Muscle of back (tissue), 11 donors: ENCODE measurements around the gene CLTCL1. TPM values are rescaled to one million over a fixed set of nuclear protein-coding genes. Genes with fewer than 3 reads are reported as not detected.
"Not testable (repeated sequence)": the region's sequence is repeated elsewhere in the genome, so short reads cannot be mapped to it uniquely, and the experiment has no call there.

Experiments used
- DNase-seq, 3 donors: peaks; one replicate each; pipeline versions ENCODE4 v3.0.0 to v3.0.0-alpha.2; 2013
- polyA plus RNA-seq, 10 donors: library from polyadenylated mRNA; unstranded; fragments of 120-200 nt; gene quantifications; one replicate each; pipeline ENCODE4 v1.2.1, GENCODE V29; 2013; ENCODE audit not compliant: insufficient read length in 10 of 10

The CLTCL1 gene
- polyA plus RNA-seq, 10 donors: 11.6 to 27.6 (median 18.6) TPM

DNA sequence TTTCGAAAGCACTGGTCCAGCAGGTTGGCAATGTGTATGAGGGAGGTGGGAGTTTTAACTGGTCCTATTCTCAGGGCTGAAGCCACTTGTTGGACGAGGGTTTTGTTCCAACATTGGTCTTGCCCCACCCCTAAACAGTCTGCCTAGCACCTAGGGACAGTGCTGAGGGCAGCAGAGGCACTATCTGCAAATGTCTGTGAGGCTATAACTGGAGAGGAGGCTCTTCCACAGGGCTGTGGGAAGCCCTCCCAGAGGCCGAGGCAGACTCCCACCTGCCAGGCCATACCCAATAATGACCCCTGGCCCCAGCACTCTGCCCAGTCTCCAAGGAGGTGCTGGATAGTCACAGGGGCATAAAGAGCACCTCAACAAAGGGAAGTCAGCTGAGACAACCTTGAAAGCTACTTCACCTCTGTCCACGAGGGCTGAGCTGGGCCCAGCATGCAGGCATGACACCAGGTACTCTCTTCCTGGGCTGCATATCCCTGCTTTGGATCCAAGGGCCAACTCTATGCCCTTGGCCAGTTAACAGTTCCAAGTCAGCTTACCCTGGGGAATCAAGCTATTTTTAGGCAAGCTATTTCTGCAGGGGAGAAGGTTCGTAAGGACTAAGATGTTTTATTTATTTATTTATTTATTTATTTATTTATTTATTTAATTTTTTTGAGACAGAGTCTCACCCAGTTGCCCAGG is 72.8 kb downstream of the CLTCL1 start:
- DNase-seq: no peak

DNA sequence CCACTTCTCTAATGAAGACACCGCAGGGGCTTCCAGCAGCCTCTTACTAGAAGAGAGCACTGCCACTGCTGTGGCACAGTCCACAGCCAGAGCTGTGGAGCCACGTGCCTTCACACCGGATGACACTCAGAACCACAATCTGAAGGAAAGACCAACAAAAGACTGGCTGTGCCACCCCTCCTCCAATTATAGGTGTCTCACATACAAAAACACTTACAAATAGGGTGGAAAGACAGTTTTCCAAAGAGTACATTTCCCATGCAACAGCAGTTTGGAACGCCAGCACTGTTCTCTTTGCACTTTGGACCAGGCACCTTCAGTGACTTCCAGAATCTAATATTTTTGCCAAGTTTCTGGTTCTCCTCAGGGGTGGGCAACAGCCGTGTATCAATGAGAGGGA is 74.9 kb downstream of the CLTCL1 start:
- no peak for DNase-seq

DNA sequence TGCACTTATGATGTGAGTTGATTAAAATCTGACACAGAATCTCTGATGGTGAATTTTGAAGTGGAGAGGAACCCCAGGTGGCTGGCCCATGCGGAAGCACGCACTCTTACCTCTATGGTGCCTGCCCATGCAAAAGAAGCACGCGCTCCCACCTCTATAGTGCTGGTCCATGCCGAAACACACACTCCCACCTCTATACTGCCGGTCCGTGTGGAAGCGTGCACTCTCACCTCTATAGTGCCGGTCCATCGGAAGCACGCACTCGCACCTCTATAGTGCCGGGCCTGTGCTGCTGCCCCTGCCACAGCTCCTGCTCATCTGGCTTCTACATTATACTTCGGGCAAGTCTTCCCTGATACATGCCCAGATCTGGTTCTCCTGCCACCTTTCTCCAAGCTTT is 76.2 kb downstream of the CLTCL1 start:
- no peak for DNase-seq

DNA sequence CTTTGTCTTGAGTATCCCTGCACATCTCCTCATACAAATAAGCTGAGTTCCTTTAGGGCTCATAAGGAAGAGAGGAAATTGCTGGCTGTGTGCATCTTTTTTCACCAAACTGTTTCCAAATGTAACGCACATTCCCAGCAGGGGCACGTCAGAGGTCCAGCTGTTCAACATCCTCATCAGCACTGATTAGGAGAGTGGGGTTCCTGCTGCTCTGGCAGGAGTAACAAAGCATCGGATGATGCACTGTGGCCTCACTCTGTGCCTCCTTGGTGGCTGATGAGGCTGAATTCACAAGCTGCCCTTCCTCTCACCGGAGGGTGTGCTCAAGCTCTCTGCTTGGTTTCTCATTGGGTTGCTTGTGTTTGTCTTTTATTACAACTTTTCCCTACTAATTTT is 77.4 kb downstream of the CLTCL1 start:
- DNase-seq: no peak

DNA sequence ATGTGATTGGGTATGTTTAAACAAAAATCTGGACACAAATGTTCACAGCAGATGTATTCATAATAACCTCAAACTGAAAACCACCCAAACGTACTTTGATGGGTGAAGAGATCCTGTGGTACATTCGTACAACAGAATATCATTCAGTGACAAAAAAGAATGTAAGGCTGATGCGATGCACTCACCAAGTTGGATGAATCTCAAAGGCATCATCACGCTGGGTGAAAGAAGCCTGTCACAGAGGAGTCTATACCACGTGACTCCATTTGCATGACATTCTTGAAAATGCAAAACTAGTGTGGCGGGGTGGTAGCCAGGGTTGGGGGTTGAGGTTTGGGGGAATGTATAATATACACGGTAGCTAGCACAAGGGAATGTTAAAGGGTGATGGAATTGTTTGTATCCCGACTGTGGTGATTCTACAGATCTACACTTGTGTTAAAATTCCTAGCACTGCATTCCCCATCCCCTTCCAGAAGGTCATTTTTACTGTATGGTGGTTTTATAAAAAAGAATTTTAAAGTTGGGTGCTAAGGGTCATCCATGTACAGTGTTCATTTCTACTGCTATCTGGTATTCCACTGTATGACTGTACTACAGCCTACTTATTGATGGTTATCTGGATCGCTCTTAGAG is 78.0 kb downstream of the CLTCL1 start:
- no peak for DNase-seq

DNA sequence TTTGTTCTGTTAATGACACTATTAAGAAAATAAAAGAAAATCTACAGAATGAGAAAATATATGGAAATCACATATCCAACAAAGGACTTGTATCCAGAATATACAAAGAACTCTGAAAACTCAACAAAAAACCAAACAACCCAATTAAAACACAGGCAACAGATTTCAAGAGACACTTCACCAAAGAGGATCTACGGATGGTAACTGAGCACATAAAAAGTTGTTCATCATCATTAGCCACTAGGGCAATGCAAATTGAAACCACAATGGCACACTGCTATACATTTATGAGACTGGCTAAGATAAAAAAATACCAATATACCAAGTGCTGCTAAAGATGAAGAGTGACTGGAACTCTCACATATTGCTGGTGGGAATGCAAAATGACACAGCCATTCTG is 78.5 kb downstream of the CLTCL1 start:
- no peak for DNase-seq

DNA sequence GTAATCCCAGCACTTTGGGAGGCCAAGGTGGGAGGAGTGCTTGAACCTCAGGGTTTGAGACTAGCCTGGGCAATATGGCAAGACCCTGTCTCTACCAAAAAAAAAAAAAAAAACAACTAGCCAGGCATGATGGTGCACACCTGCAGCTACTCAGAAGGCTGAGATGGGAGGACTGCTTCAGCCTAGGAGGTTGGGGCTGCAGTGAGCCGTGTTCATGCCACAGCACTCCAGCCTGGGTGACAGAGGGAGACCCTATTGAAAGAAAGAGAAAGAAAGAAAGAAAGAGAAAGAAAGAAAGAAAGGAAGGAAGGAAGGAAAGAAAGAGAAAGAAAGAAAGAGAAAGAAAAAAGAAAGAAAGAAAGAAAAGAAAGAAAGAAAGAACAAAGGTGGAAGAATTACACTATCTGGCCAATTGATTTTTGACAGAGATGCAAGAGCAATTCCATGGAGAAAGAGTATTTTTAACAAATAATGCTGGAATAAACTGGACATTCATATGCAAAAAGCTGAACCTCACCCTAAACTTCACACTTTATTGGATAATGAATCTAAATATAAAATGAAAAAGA is 79.1 kb downstream of the CLTCL1 start:
- DNase-seq: no peak

DNA sequence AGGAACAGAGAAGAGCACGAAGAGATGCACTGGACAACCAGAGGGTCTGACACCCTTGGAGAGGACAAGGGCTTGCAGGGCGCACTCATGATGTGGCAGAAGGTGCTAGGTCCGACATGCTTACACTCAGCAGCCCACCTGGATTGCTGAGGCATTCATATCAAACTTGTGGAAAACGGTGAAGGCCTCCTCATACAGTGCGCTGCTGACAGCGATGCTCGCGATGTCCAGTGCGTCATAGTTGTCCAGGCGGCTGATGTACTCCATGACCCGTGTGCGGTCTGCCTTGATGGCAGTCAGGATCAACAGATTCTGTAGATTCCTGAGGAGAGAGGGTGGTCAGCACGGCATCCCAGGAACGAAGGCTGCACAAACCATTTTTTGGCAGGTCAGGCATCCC is 81.3 kb downstream of the CLTCL1 start:
- no peak for DNase-seq

DNA sequence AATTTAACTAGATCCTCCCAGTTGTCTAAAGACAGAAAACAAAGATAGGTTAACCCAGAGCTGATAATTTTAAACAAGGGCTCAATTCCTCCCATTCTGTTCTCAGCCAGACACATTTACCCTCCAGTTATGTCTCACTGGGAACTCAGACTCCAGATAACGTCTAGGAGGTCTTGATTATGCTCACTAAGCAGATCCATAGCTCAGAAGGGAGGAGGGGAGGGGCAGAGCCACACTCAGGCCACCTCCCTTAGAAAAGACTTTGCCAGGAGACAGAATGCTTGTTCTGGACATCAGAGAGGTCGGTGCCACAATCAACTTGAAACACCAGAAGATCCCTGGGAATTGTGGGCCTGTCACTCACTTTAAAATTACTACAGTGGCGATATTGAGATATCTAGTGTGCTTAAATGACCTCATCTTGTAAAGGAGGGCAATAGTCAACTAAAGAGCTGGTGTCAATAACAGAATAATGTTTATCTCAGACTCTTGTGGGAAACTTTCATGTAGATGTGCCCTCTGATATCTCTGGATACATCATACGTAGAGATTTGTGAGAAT is 83.2 kb downstream of the CLTCL1 start:
- no peak for DNase-seq

DNA sequence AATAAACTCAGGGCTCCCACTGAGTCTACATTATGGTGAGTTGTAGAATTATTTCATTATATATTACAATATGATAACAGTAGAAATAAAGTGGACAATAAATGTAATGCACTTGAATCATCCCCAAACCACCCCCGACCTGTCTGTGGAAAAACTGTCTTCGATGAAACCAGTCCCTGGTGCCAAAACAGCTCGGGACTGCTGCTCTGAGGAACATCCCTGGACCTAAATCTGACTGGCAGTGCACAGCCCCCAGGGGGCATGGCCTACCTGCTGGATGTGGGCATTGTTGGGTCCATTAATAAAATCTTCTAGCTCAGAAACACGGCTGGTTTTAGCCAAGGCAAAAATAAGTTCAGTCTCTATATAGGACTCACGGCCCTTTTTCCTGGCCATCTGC is 83.6 kb downstream of the CLTCL1 start:
- DNase-seq: no peak

DNA sequence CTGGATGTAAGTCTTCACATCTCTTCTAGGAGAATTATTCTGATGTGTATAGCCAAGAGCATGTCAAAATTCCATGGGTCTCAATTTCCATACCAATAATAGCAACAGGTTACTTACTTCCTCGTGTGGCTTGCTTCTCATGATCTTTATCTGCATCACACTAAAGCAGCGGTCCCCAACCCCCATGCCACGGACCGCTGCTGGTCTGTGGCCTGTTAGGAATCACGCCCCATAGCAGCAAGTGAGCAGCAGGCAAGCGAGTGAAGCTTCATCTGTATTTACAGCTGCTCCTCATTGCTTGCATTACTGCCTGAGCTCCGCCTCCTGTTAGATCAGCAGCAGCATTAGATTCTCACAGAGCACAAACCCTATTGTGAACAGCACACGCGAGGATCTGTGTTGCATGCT is 84.1 kb downstream of the CLTCL1 start:
- no peak for DNase-seq

DNA sequence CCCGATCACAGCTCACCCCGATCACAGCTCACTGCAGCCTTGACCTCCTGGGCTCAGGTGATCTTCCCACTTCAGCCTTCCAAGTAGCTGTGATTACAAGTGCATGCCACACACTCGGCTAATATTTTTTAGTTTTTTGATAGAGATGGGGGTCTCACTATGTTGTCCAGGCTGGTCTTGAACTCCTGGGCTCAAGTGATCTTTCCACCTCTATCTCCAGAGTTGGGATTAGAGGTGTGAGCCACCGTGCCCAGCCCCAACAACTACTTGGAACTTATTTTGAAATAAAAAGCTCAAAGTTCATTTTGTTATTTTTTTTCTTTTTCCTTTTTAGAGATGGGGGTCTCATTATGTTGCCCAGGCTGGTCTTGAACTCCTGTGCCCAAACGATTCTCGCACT is 85.2 kb downstream of the CLTCL1 start:
- no peak for DNase-seq

DNA sequence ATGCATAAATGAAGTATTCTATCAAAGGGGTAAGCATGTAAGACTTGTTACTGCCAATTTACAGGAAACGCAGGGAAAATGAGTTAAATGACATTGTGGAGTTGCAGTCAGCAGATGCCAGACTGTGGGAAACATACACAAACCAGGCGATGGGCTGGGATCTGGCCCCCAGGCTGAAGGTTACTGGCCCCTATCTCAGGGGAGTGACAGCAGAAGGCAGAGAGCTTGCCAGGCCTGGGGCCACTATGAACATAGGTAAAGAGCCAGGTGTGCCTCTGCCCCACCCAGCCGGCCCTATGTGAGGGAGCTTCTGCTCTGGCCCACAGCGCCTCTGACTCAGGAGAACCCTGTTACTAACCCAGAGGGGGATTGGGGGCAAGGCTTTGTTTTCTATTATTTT is 86.9 kb downstream of the CLTCL1 start:
- no peak for DNase-seq

DNA sequence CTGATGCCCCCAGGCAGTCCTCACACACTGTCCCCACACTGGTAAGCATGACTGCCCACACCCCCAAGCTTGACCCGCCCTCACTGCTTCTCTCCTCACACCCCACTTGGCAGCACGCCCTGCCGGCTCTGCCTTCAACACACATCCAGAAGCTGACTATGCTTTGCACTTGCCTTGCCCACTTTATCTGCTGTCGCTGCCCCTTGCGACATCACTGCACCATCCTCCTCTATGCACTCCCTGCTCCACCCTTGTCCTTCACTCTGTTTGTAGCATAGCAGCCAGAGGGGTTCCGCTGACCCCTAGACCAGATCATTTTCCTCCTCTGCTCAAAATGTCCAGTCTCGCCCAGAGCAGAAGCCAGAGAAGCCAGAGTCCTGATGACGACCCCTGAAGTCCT is 87.7 kb downstream of the CLTCL1 start:
- DNase-seq: no peak

DNA sequence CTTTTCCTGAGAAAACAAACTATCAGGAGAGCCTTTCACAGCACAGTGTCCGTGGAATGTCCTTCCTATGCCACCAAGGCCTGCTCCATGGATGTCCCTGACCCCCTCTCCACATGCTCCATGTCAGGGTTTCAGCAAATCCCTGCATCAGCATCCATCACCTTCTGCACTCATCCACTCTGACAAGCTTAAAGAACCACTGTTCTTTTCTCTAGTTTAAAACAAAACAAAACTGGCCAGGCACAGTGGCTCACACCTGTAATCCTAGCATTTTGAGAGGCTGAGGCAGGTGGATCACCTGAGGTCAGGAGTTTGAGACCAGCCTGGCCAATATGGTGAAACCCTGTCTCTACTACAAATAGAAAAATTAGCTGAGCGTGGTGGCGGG is 88.7 kb downstream of the CLTCL1 start:
- DNase-seq: not testable (repeated sequence)

DNA sequence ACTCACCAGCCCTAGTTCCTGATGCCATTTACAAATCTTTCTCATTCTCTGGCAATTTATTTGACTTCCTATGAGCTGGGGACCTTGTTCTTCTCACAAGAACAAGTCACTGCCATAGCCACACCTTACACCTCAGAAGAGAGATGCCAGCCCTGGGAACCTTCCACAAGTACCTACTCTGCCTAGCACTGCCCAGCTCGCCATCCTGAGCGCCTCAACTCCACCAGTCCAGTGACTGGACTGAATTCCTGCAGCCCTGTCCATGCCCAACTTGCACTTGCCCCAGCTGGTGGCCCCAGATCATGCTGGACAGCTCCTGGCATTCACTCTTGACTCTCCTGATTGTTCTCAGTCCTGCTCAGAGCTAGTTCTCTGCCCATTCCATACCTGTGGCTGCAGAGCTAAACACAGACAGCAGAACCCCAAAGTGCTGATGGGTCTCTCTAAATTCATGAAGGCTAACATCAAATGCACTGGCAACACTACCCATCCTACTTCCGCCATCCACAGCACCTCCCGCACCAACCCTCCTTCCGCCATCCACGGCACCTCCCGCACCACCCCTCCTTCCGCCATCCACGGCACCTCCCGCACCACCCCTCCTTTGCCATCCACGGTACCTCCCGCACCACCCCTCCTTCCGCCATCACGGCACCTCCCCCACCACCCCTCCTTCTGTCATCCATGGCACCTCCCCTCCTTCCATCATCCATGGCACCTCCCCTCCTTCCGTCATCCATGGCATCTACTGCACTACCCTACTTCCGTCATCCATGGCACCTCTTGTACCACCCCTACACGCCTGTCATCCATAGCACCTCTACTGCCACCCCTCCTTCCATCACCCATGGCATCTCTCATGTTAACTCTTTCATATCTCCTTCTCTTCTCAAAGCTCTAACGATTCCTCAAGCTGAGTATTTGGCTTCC is 89.4 kb downstream of the CLTCL1 start:
- no peak for DNase-seq

DNA sequence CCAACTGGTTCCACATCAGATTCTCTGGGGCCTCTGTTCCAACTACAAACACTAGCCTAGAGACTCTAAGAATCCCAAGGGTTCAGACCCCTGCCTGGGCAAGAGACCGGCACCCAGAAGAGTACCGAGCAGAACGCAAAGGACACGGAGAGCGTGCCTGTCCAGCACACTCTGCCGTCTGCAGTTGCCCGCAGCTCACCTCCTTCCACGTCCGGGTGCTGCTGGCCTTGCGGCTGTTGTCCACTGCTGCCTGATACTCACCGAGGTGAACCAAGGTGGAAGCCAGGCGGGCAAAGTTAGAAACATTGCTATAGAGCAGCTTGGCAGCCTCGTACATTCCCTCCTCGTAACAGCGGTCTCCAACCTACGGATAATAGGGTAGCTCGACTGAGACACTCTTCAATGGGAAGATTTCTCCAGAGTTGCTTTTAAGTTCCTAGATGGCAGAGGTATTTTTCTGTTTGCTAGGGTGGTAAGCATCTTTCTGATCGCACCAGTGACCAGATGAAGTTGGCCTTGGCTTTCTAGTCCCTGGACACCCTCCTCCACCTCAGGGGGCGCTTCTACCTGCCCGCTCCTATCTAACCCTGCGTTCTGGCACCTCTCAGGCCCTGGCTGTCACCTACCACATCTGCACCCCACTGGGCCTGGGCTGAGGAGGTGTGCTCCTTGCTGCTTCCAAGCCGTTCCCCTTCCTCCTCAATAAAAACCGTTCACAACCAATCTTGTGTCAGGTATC is 90.2 kb downstream of the CLTCL1 start:
- DNase-seq: no peak

DNA sequence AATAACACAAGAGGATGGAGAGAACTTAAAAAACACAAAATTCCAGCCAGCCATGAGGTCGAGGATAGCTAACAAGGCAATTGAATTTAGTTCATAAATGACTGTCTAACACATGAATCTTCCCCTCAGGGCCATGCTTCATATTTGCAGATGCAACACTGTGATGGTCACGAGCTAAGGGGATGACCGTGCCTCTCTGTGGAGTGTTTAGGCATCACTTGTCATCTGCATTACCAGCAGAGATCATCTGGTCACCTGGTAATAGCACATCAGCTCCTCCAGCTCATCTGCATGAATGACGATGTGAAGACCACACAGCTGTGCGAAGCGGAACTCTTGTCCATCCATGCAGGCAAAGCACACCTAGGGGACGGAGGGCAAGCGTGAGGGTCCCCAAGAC is 92.0 kb downstream of the CLTCL1 start:
- DNase-seq: no peak

DNA sequence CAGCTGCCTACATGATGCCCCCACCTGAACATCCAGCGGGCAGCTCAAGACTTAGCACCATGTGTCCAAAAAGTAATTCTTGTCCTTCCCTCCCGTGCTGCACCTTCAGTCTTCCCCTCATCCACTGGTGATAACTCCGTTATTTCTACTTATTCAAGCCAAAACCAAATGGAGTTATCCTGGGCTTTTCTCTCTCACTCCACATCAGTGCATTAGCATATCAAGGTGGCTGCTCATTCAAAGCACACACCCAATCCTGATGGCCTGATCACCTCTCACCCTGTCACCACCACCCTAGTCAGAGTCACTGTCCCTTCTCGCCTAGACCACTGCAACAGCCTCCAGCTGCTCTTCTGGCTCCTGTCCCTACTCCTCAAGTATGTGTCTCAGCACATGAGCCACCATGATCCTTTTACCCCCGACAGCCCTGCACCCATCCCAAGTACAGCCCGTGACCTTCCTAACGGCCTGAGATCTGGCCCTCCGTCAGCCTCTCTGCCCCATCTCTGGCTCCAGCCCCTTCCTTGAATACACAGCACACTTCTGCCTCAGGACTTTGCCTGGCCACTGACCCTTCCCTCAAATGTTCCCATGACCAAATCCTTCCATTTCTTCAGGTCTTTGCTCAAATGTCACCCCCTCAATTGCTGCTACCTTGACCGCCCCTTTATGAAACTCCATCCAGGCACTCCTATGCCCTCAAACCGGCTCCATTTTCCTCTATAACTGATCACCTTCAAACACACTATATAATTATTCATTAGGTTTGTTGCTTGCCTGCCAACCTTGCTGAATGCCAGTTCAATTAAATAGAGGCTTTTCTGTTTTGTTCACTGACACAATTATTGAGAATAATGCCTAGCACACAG is 93.3 kb downstream of the CLTCL1 start:
- no peak for DNase-seq

DNA sequence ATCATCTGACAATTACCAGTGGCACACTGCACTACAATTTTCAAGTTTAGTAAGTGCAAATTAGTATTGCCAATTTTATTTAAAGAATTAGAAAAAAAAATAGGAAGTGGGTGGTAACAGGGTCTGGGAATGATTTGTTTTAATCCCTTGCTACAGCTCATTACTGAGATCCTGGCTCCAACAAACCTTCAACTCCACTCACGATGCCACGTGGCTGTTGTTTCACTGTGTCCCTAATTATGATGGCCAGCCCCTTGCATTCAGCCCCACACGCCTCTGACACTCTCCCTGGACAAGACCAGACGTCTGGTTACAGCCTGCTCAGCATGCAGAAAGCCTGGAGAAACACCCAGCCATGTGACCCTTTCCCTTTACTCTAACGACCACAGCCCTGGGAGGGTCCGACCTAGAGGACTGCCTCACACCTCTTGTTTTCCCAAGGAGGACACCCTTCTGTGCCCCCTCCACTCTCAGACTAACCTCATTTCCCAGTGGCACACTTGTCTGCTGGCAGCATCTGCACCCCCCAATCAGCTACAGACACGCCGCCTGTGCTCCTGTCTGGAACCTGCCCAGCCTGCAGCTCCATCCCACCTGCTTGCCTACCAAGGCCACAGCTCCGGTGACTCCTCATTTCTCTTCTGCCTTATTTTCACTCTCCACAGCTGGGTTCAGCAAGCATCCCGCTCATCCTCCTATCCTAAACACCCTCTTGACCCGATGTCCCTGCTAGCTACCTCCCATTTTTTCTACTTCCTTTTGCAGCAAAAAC is 94.5 kb downstream of the CLTCL1 start:
- no peak for DNase-seq
